Cardiac fibroblast (primary cell): Measurements from ENCODE around the gene TCAF1.
A peak's percentile ranks its signal among the peaks of the same experiment; 100 is the strongest.

Experiments
- DNase-seq, 2 donors: peaks; one replicate each; pipeline versions ENCODE4 v3.0.0 to v3.0.0-alpha.2; 2010; ENCODE audit warnings: low read depth in 2 of 2
- H3K4me3 ChIP-seq, 2 donors: replicated peaks in 1 of 2; 1 replicate in 1 of 2; 2 replicates in 1 of 2; pipeline ENCODE4 v1.5.1; 2011; ENCODE audit warnings: low read depth in 2 of 2, low read length in 2 of 2, mild to moderate bottlenecking in 2 of 2, moderate library complexity in 1 of 2
- CTCF ChIP-seq: IDR thresholded peaks from one replicate; pipeline ENCODE4 v1.5.1; 2011; ENCODE audit warnings: low read depth, mild to moderate bottlenecking, low read length, inconsistent platforms

Gene TCAF1

DNA sequence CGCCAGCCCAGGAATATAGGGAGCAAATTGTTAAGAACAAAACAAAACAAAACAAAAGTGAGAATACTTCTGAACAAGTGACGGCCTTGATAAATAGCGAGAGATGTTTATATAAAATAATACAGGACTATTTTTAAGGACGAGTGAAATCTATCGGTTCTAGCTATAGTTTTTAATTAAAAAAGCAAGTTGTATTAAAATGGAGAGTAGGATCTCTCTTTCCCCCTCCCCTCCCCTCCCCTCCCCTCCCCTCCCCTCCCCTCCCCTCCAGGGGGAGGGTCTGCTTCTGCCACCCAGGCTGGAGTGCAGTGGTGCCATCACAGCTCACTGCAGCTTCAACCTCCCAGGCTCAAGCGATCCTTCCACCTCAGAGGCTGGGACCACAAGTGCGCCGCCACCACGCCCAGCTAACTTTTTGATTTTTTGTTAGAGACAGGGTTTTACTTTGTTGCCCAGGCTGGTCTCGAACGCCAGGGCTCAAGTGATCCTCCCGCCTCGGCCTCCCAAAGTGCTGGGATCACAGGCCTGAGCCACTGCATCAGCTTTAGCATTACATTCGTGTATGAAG is 440 bp upstream of the TCAF1 start:
- no peak overlapping the region for H3K4me3 ChIP-seq
- TF ChIP-seq CTCF = no peak
- no peak for DNase-seq

DNA sequence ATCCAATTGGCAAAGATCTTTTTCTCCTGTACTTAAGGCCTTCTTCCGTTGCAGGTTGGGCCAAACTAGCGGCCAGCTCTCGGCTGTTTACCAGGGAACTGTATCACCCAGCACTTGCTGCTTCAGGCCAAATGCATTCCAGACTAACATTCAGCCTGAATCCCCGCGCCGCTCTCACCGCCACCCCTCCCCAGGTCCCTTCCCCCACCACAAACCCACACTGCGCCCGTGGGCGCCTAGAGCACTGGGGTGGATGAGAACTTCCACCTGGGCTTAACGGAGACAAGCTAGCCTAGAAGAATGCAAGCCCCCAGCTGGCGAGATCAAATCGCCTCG is 676 bp downstream of the TCAF1 start:
- peak; percentile 65 to 70 for DNase-seq
- H3K4me3 ChIP-seq = peak overlapping the region; percentile 76 to 88
- no peak for TF ChIP-seq CTCF

GRCh38 chr7:143900230-143900766 is 1.7 kb downstream of the TCAF1 start:
- peak overlapping the region; percentile 11 to 88 for H3K4me3 ChIP-seq
- peak in 1 of 2 donors; percentile 46 for DNase-seq
- no peak for TF ChIP-seq CTCF

- H3K4me3 ChIP-seq = no peak overlapping the region
- no peak for TF ChIP-seq CTCF
- no peak for DNase-seq
These were observed 3.2 kb downstream of the TCAF1 start for GRCh38 chr7:143898810-143899209.

- no peak overlapping the region for H3K4me3 ChIP-seq
- DNase-seq = no peak
- no peak for TF ChIP-seq CTCF
These were observed 5.3 kb downstream of the TCAF1 start for GRCh38 chr7:143896667-143897066.

- DNase-seq = peak in 1 of 2 donors; percentile 61
- peak; percentile 38 for TF ChIP-seq CTCF
- no peak overlapping the region for H3K4me3 ChIP-seq
These were observed 9.3 kb downstream of the TCAF1 start for GRCh38 chr7:143892527-143893300.

DNA sequence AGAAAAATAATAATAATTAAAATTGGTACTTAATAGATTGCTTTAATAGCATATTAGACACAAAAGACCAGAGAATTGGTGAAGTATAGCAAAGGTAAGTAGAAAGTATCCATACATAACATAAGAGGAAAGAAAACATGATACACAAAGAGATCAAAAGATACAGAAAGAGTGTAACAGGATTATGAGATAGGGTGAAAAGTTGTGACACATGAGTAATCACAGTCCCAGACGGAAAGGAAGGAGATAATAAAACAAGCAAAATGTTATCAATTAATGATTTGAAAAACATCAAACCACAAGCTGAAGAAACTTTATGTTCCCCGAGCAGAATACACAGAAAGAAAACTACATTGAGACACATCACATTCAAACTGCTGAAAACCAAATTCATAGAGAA is 10.5 kb downstream of the TCAF1 start:
- no peak overlapping the region for H3K4me3 ChIP-seq
- TF ChIP-seq CTCF = no peak
- no peak for DNase-seq
